ENCODE data around the gene SIGLEC5.
"Not testable (repeated sequence)": the region's sequence is repeated elsewhere in the genome, so short reads cannot be mapped to it uniquely, and the experiment has no call there.

Gene SIGLEC5

GRCh38 chr19:51630315-51630714 lies at the start of gene SIGLEC5:
SIGLEC5 (minus strand) TSS chr19:51630401; CDS start chr19:51630335, 66 bp downstream.
- not testable (repeated sequence) for DNase-seq

DNA sequence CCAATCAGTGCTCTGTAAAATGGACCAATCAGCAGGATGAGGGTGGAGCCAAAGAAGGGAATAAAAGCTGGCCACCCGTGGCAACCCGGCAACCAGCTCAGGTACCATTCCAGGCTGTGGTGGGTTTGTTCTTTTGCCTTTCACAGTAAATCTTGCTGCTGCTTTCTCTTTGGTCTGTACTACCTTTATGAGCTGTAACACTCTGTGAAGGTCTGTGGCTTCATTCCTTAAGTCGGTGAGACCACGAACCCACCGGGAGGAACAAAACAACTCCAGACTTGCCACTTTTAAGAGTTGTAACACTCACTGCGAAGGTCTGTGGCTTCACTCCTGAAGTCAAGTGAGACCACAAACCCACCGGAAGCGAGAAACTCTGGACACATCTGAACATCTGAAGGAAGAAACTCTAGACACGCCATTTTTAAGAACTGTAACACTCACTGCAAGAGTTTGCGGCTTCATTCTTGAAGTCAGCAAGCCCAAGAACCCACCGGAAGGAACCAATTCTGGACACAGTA lies 46.4 kb upstream of the SIGLEC5 start:
- DNase-seq, result no peak

DNA sequence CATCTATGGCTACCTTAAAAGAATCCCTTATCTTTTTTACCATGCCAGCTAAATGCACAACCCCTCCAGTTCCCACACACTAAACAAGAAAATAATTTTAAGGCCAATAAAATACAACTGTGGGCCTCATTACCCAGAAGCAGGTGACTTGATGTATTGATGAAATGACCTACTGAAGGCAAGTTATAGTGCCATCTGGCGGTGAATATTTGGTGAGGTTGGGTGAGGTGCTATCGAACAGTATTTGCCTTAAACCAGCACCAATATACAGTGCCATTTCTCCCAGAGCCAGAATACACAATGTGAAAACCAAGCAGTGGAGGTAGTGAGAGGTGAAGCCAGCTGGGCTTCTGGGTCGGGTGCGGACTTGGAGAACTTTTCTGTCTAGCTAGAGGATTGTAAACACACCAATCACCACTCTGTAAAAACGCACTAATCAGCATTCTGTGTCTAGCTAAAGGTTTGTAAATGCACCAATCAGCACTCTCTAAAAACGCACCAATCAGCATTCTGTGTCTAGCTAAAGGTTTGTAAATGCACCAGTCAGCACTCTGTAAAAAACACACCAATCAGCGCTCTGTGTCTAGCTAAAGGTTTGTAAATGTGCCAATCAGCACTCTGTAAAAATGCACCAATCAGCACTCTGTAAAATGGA lies 45.8 kb upstream of the SIGLEC5 start:
- not testable (repeated sequence) for DNase-seq

- no peak for DNase-seq
These were observed 38.0 kb upstream of the SIGLEC5 start for GRCh38 chr19:51668216-51668615.

DNA sequence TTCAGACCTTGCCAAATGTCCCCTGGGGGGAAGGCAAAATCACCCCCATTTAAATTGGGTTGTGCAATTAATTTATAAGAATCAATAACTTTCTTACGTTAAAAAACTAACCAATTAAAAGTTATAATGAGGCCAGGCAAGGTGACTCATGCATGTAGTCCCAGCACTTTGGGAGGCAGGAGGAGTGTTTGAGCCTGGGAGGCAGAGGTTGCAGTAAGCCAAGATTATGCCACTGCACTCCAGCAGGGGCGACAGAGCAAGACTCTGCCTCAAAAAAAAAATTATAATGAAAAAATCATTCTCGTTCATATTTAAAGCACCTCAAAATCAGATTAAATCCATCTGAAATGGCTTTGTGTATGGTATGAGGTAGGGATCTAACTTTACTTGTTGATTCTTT lies 34.8 kb upstream of the SIGLEC5 start:
- no peak for DNase-seq

GRCh38 chr19:51664131-51664530 lies 33.9 kb upstream of the SIGLEC5 start:
- no peak for DNase-seq

- no peak for DNase-seq
These were observed 33.4 kb upstream of the SIGLEC5 start for GRCh38 chr19:51663650-51664049.

DNA sequence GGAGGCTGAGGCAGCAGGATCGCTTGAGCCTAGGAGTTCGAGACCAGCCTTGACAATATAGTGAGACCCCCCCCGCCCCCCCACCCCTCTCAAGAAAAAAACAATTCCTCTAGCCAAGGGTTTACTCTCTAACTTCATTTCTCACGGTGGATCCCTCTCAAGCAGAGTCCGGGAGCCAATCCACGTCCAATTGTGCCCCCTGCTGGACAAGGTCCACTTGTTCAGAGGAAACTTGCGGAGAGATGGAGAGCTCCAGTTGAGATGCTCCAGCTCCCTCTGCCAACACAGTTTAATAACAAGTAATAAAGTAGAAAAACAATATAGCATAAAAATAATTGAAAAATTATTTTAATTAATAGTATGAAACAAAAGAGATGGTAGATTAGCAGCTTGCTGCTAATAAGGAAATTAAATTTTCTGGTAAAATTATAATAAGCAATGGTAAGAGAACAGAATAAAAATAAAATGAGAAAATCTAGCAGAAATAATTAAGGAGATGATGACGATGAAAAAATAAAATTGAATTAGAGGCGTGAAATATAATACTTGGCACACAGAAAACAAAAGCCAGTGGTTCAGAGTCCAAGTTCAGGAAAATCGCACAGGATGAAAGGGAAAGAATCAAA lies 30.9 kb upstream of the SIGLEC5 start:
- DNase-seq, result peak; percentile 23

DNA sequence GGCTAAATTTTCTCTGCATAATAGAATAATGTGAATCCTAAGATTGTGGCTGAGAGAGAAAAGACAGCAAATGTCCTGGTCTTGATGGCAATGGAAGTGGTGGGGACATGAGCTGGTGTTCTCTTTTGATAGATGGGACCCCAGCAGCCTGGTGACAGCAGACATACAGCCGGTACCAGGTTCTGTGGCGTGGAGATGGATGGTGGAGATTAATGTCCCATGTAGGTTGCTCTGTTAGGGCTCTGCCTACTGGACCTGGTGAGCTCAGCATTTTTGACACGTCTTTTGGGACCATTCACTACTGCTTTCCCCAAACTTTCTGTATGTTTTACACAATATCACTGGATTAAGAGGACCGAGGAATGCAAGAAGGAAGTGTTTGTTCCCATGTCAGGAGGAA lies 24.6 kb upstream of the SIGLEC5 start:
- DNase-seq, result no peak

DNA sequence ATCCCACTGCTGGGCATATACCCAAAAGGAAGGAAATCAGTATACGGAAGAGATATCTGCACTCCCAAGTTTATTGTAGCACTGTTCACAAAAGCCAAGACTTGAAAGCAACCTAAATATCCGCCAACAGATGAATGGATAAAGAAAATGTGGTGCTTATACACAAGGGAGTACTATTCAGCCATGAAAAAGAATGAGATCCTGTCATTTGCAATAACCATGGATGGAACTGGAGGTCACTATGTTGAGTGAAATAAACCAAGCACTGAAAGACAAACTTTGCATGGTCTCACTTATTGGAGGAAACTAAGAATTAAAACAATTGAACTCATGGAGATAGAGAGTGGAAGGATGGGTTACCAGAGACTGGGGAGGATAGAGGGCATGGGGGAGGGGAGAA lies 23.0 kb upstream of the SIGLEC5 start:
- no peak for DNase-seq

- DNase-seq, result no peak
These were observed 22.1 kb upstream of the SIGLEC5 start for GRCh38 chr19:51652266-51652665.

GRCh38 chr19:51651216-51651846 lies 21.1 kb upstream of the SIGLEC5 start:
- no peak for DNase-seq

- no peak for DNase-seq
These were observed 17.1 kb upstream of the SIGLEC5 start for GRCh38 chr19:51647318-51647717.

- DNase-seq, result not testable (repeated sequence)
These were observed 16.5 kb upstream of the SIGLEC5 start, which contains the start of gene SIGLEC14 for GRCh38 chr19:51646730-51647129. SIGLEC14 (minus strand) TSS chr19:51646825; CDS start chr19:51646759, 66 bp downstream.

- no peak for DNase-seq
These were observed 14.6 kb upstream of the SIGLEC5 start for GRCh38 chr19:51644636-51645271.

- no peak for DNase-seq
These were observed 11.4 kb upstream of the SIGLEC5 start for GRCh38 chr19:51641648-51642047.

- no peak for DNase-seq
These were observed 10.2 kb upstream of the SIGLEC5 start for GRCh38 chr19:51640386-51640785.

DNA sequence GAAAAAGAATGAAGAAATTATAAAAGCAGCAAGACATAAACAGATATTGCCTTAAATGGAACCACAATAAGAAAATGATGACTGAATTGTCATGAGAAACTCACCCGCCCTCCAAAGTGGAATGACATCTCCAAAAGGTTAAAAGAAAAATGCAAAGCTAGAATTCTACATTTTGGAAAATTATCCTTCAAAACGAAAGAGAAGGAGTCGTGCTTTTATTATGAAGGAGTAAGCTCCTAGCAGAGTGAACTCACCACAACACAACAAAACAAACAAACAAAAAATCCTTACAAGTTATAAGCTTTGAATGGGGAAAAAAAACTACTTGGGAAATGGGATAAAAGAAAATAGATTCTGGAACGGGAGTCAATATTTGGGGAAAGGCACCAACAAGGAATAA lies 9.7 kb upstream of the SIGLEC5 start:
- DNase-seq, result no peak

GRCh38 chr19:51637362-51637978 lies 7.3 kb upstream of the SIGLEC5 start:
- no peak for DNase-seq

DNA sequence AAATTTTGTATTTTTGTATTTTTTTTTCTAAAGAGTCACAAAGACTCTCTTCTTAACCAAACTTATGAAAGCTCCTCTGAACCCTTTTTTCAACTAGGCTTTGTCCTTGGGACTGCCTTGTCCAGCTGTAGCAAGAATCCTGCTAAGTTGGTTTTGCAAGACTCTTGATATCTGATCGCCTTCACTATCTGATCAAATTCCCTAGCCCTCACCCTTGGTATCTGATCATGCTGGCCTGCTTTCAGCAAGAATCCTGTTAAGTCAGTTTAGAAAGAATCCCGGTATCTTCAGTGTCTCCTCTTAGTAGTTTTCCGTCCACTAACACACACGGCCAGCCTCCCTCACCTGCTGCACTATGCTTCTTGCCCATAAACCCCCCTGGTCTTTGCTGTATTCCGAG lies 1.9 kb upstream of the SIGLEC5 start:
- DNase-seq, result no peak

GRCh38 chr19:51628153-51628939 lies 1.9 kb downstream of the SIGLEC5 start:
- no peak for DNase-seq

GRCh38 chr19:51627491-51628138 lies 2.6 kb downstream of the SIGLEC5 start:
- DNase-seq, result no peak
